H9 (cell line): Measurements from ENCODE around the gene ZDHHC17. TPM values are rescaled to one million over a fixed set of nuclear protein-coding genes. Genes with fewer than 3 reads are reported as not detected.

Experiments used
- DNase-seq: peaks from one replicate; pipeline ENCODE4 v3.0.0-alpha.2; 2017
- H2AFZ ChIP-seq: one replicate; pipeline ENCODE4 v1.6.1; 2013; ENCODE audit warnings: mild to moderate bottlenecking, low read length, control low read depth, moderate library complexity
- H2AK5ac ChIP-seq: 2 replicates; pipeline ENCODE4 v1.6.1; 2013; ENCODE audit warnings: low read length, control low read depth, mixed read lengths; ENCODE audit not compliant: insufficient read length
- H2BK120ac ChIP-seq: one replicate; pipeline ENCODE4 v1.6.1; 2013; ENCODE audit warnings: low read depth, mild to moderate bottlenecking, low read length, control low read depth, inconsistent platforms; ENCODE audit not compliant: poor library complexity, severe bottlenecking
- H2BK12ac ChIP-seq: 2 replicates; pipeline ENCODE4 v1.6.1; 2013; ENCODE audit warnings: low read length, control low read depth, mixed read lengths, low read depth; ENCODE audit not compliant: insufficient read length
- H2BK15ac ChIP-seq: 2 replicates; pipeline ENCODE4 v1.6.1; 2013; ENCODE audit warnings: low read depth, low read length, control low read depth
- H2BK20ac ChIP-seq: one replicate; pipeline ENCODE4 v1.6.1; 2013; ENCODE audit warnings: low read depth, mild to moderate bottlenecking, low read length, control low read depth, inconsistent platforms; ENCODE audit not compliant: poor library complexity, severe bottlenecking
- H2BK5ac ChIP-seq: 2 replicates; pipeline ENCODE4 v1.6.1; 2013; ENCODE audit warnings: low read length, control low read depth, mixed read lengths; ENCODE audit not compliant: insufficient read length
- H3K14ac ChIP-seq: 2 replicates; pipeline ENCODE4 v1.6.1; 2013; ENCODE audit warnings: low read length, control low read depth; ENCODE audit not compliant: insufficient read depth
- H3K18ac ChIP-seq: 2 replicates; pipeline ENCODE4 v1.6.1; 2013; ENCODE audit warnings: low read depth, mild to moderate bottlenecking, mixed read lengths, low read length, control low read depth; ENCODE audit not compliant: insufficient read length
- H3K23ac ChIP-seq: 2 replicates; pipeline ENCODE4 v1.6.1; 2013; ENCODE audit warnings: low read length, control low read depth, mixed read lengths, low read depth; ENCODE audit not compliant: insufficient read length
- H3K23me2 ChIP-seq: 2 replicates; pipeline ENCODE4 v1.6.1; 2013; ENCODE audit warnings: low read depth, mild to moderate bottlenecking, mixed read lengths, low read length, control low read depth; ENCODE audit not compliant: insufficient read length, poor library complexity, severe bottlenecking
- H3K27ac ChIP-seq: 2 replicates; pipeline ENCODE4 v1.5.1; 2013; ENCODE audit warnings: low read length, control low read depth, mixed read lengths, low read depth; ENCODE audit not compliant: insufficient read length
- H3K27me3 ChIP-seq: 2 replicates; pipeline ENCODE4 v1.6.1; 2013; ENCODE audit warnings: low read length, control low read depth, inconsistent platforms; ENCODE audit not compliant: insufficient read depth
- H3K4ac ChIP-seq: 2 replicates; pipeline ENCODE4 v1.6.1; 2013; ENCODE audit warnings: low read depth, mild to moderate bottlenecking, control low read depth, inconsistent platforms, low read length, moderate library complexity
- H3K4me1 ChIP-seq: 2 replicates; pipeline ENCODE4 v1.6.1; 2013; ENCODE audit warnings: low read length, control low read depth, inconsistent platforms; ENCODE audit not compliant: insufficient read depth
- H3K4me2 ChIP-seq: 2 replicates; pipeline ENCODE4 v1.6.1; 2013; ENCODE audit warnings: low read length, control low read depth, mixed read lengths; ENCODE audit not compliant: insufficient read length, insufficient read depth
- H3K56ac ChIP-seq: 2 replicates; pipeline ENCODE4 v1.6.1; 2013; ENCODE audit warnings: low read depth, mild to moderate bottlenecking, mixed read lengths, low read length, control low read depth; ENCODE audit not compliant: insufficient read length
- H3K79me1 ChIP-seq: 2 replicates; pipeline ENCODE4 v1.6.1; 2013; ENCODE audit warnings: low read depth, mild to moderate bottlenecking, moderate library complexity, low read length, control low read depth, inconsistent platforms; ENCODE audit not compliant: insufficient read depth, poor library complexity, severe bottlenecking
- H3K79me2 ChIP-seq: 2 replicates; pipeline ENCODE4 v1.6.1; 2013; ENCODE audit warnings: low read length, control low read depth, inconsistent platforms; ENCODE audit not compliant: insufficient read depth
- H3K9ac ChIP-seq: 2 replicates; pipeline ENCODE4 v1.6.1; 2013; ENCODE audit warnings: low read length, control low read depth, mixed read lengths; ENCODE audit not compliant: insufficient read length; ENCODE audit errors: extremely low read depth
- H3K9me3 ChIP-seq: one replicate; pipeline ENCODE4 v1.6.1; 2013; ENCODE audit warnings: low read depth, low read length, inconsistent platforms; ENCODE audit not compliant: control insufficient read depth
- H3T11ph ChIP-seq: one replicate; pipeline ENCODE4 v1.6.1; 2013; ENCODE audit warnings: mild to moderate bottlenecking, low read length, control low read depth, inconsistent platforms
- H4K20me1 ChIP-seq: one replicate; pipeline ENCODE4 v1.6.1; 2013; ENCODE audit not compliant: control insufficient read depth, insufficient read length, insufficient read depth
- H4K5ac ChIP-seq: 2 replicates; pipeline ENCODE4 v1.6.1; 2013; ENCODE audit warnings: low read depth, mild to moderate bottlenecking, mixed read lengths, low read length, control low read depth; ENCODE audit not compliant: insufficient read length
- H4K8ac ChIP-seq: replicated peaks from 2 replicates; pipeline ENCODE4 v1.6.1; 2013; ENCODE audit warnings: low read length, control low read depth, mixed read lengths, low read depth; ENCODE audit not compliant: insufficient read length
- H4K91ac ChIP-seq: 2 replicates; pipeline ENCODE4 v1.6.1; 2013; ENCODE audit warnings: low read depth, mild to moderate bottlenecking, moderate library complexity, mixed read lengths, low read length, control low read depth; ENCODE audit not compliant: insufficient read length
- H3K27ac Mint-ChIP-seq, 3 experiments: 2 replicates in 2 of 3; 3 replicates in 1 of 3; pipeline ENCODE4 v1.8.0; 2020 to 2021; ENCODE audit warnings: mixed read lengths in 3 of 3, mild to moderate bottlenecking in 1 of 3, moderate library complexity in 1 of 3
- H3K27me3 Mint-ChIP-seq: 2 replicates; pipeline ENCODE4 v1.8.0; 2021; ENCODE audit warnings: low read depth, mild to moderate bottlenecking, moderate library complexity, mixed read lengths
- H3K36me3 Mint-ChIP-seq, 3 experiments: 2 replicates in 2 of 3; 3 replicates in 1 of 3; pipeline ENCODE4 v1.8.0; 2020 to 2021; ENCODE audit warnings: low read depth in 3 of 3, mixed read lengths in 3 of 3; ENCODE audit not compliant: insufficient read depth in 1 of 3
- H3K4me1 Mint-ChIP-seq, 2 experiments: 2 replicates each; pipeline ENCODE4 v1.8.0; 2020; ENCODE audit warnings: mixed read lengths in 2 of 2
- H3K4me3 Mint-ChIP-seq, 2 experiments: 2 replicates in 1 of 2; 3 replicates in 1 of 2; pipeline ENCODE4 v1.8.0; 2020 to 2021; ENCODE audit warnings: mild to moderate bottlenecking in 2 of 2, mixed read lengths in 2 of 2, moderate library complexity in 1 of 2
- H3K9me3 Mint-ChIP-seq, 2 experiments: 2 replicates in 1 of 2; 3 replicates in 1 of 2; pipeline ENCODE4 v1.8.0; 2020; ENCODE audit warnings: mild to moderate bottlenecking in 2 of 2, mixed read lengths in 2 of 2, moderate library complexity in 1 of 2
- CTCF ChIP-seq: fragments of 200-600 bp; sonication (generic); conservative IDR thresholded peaks from 3 replicates; pipeline ENCODE4 v1.8.0; 2021; ENCODE audit warnings: antibody characterized with exemption, mild to moderate bottlenecking
- WGBS: extraction: QIAGEN DNeasy Blood & Tissue Kit; methylation state at CpG from one replicate; pipeline ENCODE4 v1.1.7; 2013; ENCODE audit warnings: missing lambda C conversion rate, low lambda C conversion rate, mixed read lengths; ENCODE audit not compliant: insufficient read length; ENCODE audit errors: extremely low coverage; 5-methylcytosine and 5-hydroxymethylcytosine counted together
- total RNA-seq: library from RNA; stranded (reverse); gene quantifications from 2 replicates; pipeline ENCODE4 v1.2.1, GENCODE V29; 2021

ZDHHC17 gene
- total RNA-seq, 1 experiment from 2014 or later = 32.6 TPM

GRCh38 chr12:76855271-76855670, 91.4 kb downstream of the ZDHHC17 start:
- peaks cover 33 to 53% (median 52%) of the 10 kb centered on the region in 3 experiments for H3K36me3 Mint-ChIP-seq
- DNase-seq = no peak
- Histone ChIP-seq H2BK5ac (no peak overlapping the region), H3K79me2 (no peaks in the 10 kb centered on the region), H3K27ac (no peak overlapping the region), H4K8ac (no peak overlapping the region), H3K18ac (no peak overlapping the region), H3K23ac (peak overlapping the region; percentile 23), H2BK20ac (no peak overlapping the region), H3K4me1 (no peaks in the 10 kb centered on the region), H2BK120ac (no peak overlapping the region), H2AK5ac (no peak overlapping the region), H3K23me2 (no peaks in the 10 kb centered on the region), H3K4me2 (no peak overlapping the region), H2BK15ac (no peak overlapping the region), H3K14ac (no peak overlapping the region), H2BK12ac (no peak overlapping the region), H4K20me1 (no peaks in the 10 kb centered on the region), H3K9ac (no peak overlapping the region), H3K9me3 (no peaks in the 10 kb centered on the region), H3T11ph (no peak overlapping the region), H3K79me1 (no peaks in the 10 kb centered on the region), H3K27me3 (no peaks in the 10 kb centered on the region), H4K91ac (no peak overlapping the region), H3K4ac (no peak overlapping the region), H4K5ac (no peak overlapping the region), H2AFZ (no peak overlapping the region), H3K56ac (no peak overlapping the region)
- H3K9me3 Mint-ChIP-seq = no peaks in the 10 kb centered on the region
- H3K4me1 Mint-ChIP-seq = no peaks in the 10 kb centered on the region
- H3K27ac Mint-ChIP-seq = peak overlapping the region in 1 of 3 experiments; percentile 54; a peak in 2 of 7 replicates
- no peaks in the 10 kb centered on the region for H3K27me3 Mint-ChIP-seq
- no peak overlapping the region for H3K4me3 Mint-ChIP-seq
- no peak for TF ChIP-seq CTCF
- WGBS = no CpG with 5 or more reads among the region's 4 CpGs
